Natural killer cell (primary cell): ENCODE results near the gene RBL2. TPM values are rescaled to one million over a fixed set of nuclear protein-coding genes. Genes with fewer than 3 reads are reported as not detected.
A peak's percentile ranks its signal among the peaks of the same experiment; 100 is the strongest.

ENCODE experiments used
- ATAC-seq, 3 donors: fragments of 150-1000 bp in 2 of 3; fragments of 200-7000 bp in 1 of 3; cut with Tn5 transposase; 1 replicate in 1 of 3; 2 replicates in 2 of 3; pipeline ENCODE4 v1.10.0; 2021; ENCODE audit warnings: mild to moderate bottlenecking in 2 of 3, moderate library complexity in 2 of 3
- DNase-seq, 2 donors: peaks; one replicate each; pipeline versions ENCODE4 v3.0.0 to v3.0.0-alpha.2; 2013 to 2021; ENCODE audit warnings: mixed read lengths in 1 of 2
- H3K27ac ChIP-seq: one replicate; pipeline ENCODE4 v1.5.1; 2013; ENCODE audit warnings: mild to moderate bottlenecking, low read length
- H3K27me3 ChIP-seq: one replicate; pipeline ENCODE4 v1.6.1; 2013; ENCODE audit warnings: low read length; ENCODE audit not compliant: control insufficient read depth, insufficient read depth
- H3K36me3 ChIP-seq: one replicate; pipeline ENCODE4 v1.6.1; 2013; ENCODE audit warnings: low read length; ENCODE audit not compliant: control insufficient read depth, insufficient read depth
- H3K4me1 ChIP-seq: one replicate; pipeline ENCODE4 v1.6.1; 2013; ENCODE audit warnings: low read length; ENCODE audit not compliant: control insufficient read depth, insufficient read depth
- H3K4me3 ChIP-seq: one replicate; pipeline ENCODE4 v1.5.1; 2013; ENCODE audit warnings: low read length
- H3K9me3 ChIP-seq: one replicate; pipeline ENCODE4 v1.6.1; 2013; ENCODE audit warnings: low read length; ENCODE audit not compliant: control insufficient read depth, insufficient read depth
- H3K27ac Mint-ChIP-seq, 2 donors: one replicate each; pipeline ENCODE4 v1.8.0; 2022; ENCODE audit warnings: mild to moderate bottlenecking in 2 of 2, mixed read lengths in 2 of 2, moderate library complexity in 1 of 2
- H3K27me3 Mint-ChIP-seq, 2 donors: one replicate each; pipeline ENCODE4 v1.8.0; 2022; ENCODE audit warnings: low read depth in 2 of 2, mixed read lengths in 2 of 2
- H3K36me3 Mint-ChIP-seq: one replicate; pipeline ENCODE4 v1.8.0; 2022; ENCODE audit warnings: mixed read lengths
- H3K4me1 Mint-ChIP-seq, 2 donors: one replicate each; pipeline ENCODE4 v1.8.0; 2022; ENCODE audit warnings: mixed read lengths in 2 of 2
- H3K4me3 Mint-ChIP-seq: one replicate; pipeline ENCODE4 v1.8.0; 2022; ENCODE audit warnings: mild to moderate bottlenecking, moderate library complexity, mixed read lengths
- H3K9me3 Mint-ChIP-seq, 2 donors: one replicate each; pipeline ENCODE4 v1.8.0; 2022; ENCODE audit warnings: mixed read lengths in 2 of 2
- CTCF ChIP-seq: fragments of 200-600 bp; IDR thresholded peaks from one replicate; pipeline ENCODE4 v1.8.0; 2022; ENCODE audit warnings: antibody characterized with exemption
- WGBS: methylation state at CpG from one replicate; pipeline ENCODE4 v1.1.7; 2013; ENCODE audit warnings: missing lambda C conversion rate; ENCODE audit not compliant: insufficient coverage; 5-methylcytosine and 5-hydroxymethylcytosine counted together
- intact Hi-C: fragments of 100-400 bp; cut with micrococcal nuclease; formaldehyde crosslinking; loops from one replicate; pipeline ENCODE4 v1.14.2; 2022
- total RNA-seq, 4 donors: library from RNA; stranded (reverse); fragments of 120-200 nt in 1 of 4; gene quantifications; one replicate each; pipeline versions ENCODE4 v1.2.3 to v1.2.4, GENCODE V29; 2013 to 2022

RBL2 gene
- total RNA-seq, 3 donors from 2014 or later (not counting 1 experiment from before 2014, with no cell fraction given), result 140 to 222 (median 175) TPM

- H3K4me1 ChIP-seq, result peaks cover 16% of the 10 kb centered on the region
- H3K9me3 ChIP-seq, result no peaks in the 10 kb centered on the region
- Mint-ChIP-seq H3K4me3 (no peak overlapping the region), H3K36me3 (no peaks in the 10 kb centered on the region), H3K27me3 (peaks cover 11 to 14% of the 10 kb centered on the region in 2 donors), H3K27ac (peak overlapping the region in 1 of 2 donors; percentile 69), H3K4me1 (peaks cover 12 to 34% of the 10 kb centered on the region in 2 donors), H3K9me3 (no peaks in the 10 kb centered on the region)
- no peak for TF ChIP-seq CTCF
- 95% methylated on average over 15 of the region's 15 CpGs for WGBS
- intact Hi-C loops, result no loop called here
- ATAC-seq (no peak), DNase-seq (no peak)
- no peaks in the 10 kb centered on the region for H3K36me3 ChIP-seq
- no peak overlapping the region for H3K27ac ChIP-seq
- H3K4me3 ChIP-seq, result no peak overlapping the region
- H3K27me3 ChIP-seq, result no peaks in the 10 kb centered on the region
Observed at GRCh38 chr16:53523971-53524548, 89.8 kb downstream of the RBL2 start.

- Histone ChIP-seq H3K36me3 (no peaks in the 10 kb centered on the region), H3K27ac (no peak overlapping the region), H3K27me3 (no peaks in the 10 kb centered on the region), H3K4me1 (no peaks in the 10 kb centered on the region), H3K9me3 (no peaks in the 10 kb centered on the region), H3K4me3 (no peak overlapping the region)
- Mint-ChIP-seq H3K4me1 (peaks cover 2 to 15% of the 10 kb centered on the region in 2 donors), H3K9me3 (no peaks in the 10 kb centered on the region), H3K27me3 (peaks cover 3 to 4% of the 10 kb centered on the region in 2 donors), H3K36me3 (no peaks in the 10 kb centered on the region), H3K27ac (no peak overlapping the region), H3K4me3 (no peak overlapping the region)
- no peak for ATAC-seq
- WGBS, result 92% methylated on average over 6 of the region's 6 CpGs
- TF ChIP-seq CTCF, result no peak
- DNase-seq, result no peak
- intact Hi-C loops, result no loop called here
Observed at GRCh38 chr16:53528797-53529196, 94.5 kb downstream of the RBL2 start.

DNA sequence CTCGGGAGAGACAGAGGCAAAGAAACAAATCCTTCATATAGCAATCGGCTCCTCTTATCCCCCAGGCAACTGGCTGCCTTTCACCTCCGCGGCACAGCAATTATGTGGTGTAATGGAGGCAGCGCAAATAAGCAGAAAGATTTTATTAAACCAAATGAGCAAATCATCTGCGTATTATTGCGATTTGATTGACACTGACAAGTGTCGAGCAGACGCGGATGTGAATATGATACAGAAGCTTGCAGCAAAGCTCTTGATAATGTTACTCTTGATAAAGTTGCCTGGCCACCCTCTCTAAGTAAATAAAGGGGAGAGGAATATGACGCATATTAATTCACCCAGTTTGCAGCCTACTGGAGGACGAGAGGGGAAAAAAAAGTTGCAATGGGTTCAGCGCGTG is 95.2 kb downstream of the RBL2 start:
- no peak overlapping the region for H3K4me3 ChIP-seq
- no peaks in the 10 kb centered on the region for H3K27me3 ChIP-seq
- H3K36me3 ChIP-seq, result no peaks in the 10 kb centered on the region
- H3K9me3 Mint-ChIP-seq, result no peaks in the 10 kb centered on the region
- intact Hi-C loops, result no loop called here
- no peaks in the 10 kb centered on the region for H3K4me1 ChIP-seq
- no peaks in the 10 kb centered on the region for H3K36me3 Mint-ChIP-seq
- H3K27ac Mint-ChIP-seq, result no peak overlapping the region
- H3K27ac ChIP-seq, result no peak overlapping the region
- WGBS, result 97% methylated on average over 8 of the region's 14 CpGs
- H3K4me3 Mint-ChIP-seq, result no peak overlapping the region
- peaks cover 9 to 19% of the 10 kb centered on the region in 2 donors for H3K4me1 Mint-ChIP-seq
- no peak for TF ChIP-seq CTCF
- DNase-seq, result no peak
- no peak for ATAC-seq
- H3K27me3 Mint-ChIP-seq, result no peaks in the 10 kb centered on the region
- H3K9me3 ChIP-seq, result no peaks in the 10 kb centered on the region

GRCh38 chr16:53530046-53530445 is 95.8 kb downstream of the RBL2 start:
- no peak overlapping the region for H3K27ac Mint-ChIP-seq
- no peaks in the 10 kb centered on the region for H3K36me3 Mint-ChIP-seq
- no peak for ATAC-seq

More at GRCh38 chr16:53530046-53530445, 95.8 kb downstream of the RBL2 start:
- no peak overlapping the region for H3K4me3 Mint-ChIP-seq
- H3K4me1 Mint-ChIP-seq, result peaks cover 15 to 24% of the 10 kb centered on the region in 2 donors
- H3K27me3 ChIP-seq, result no peaks in the 10 kb centered on the region
- DNase-seq, result no peak
- no peaks in the 10 kb centered on the region for H3K9me3 Mint-ChIP-seq
- H3K4me1 ChIP-seq, result peaks cover 1% of the 10 kb centered on the region
- no peaks in the 10 kb centered on the region for H3K27me3 Mint-ChIP-seq
- intact Hi-C loops, result no loop called here
- TF ChIP-seq CTCF, result no peak
- H3K4me3 ChIP-seq, result no peak overlapping the region
- no peaks in the 10 kb centered on the region for H3K9me3 ChIP-seq
- 88% methylated on average over 10 of the region's 10 CpGs for WGBS
- no peaks in the 10 kb centered on the region for H3K36me3 ChIP-seq
- no peak overlapping the region for H3K27ac ChIP-seq
